Astrocyte (in vitro differentiated cells and primary cell): ENCODE measurements around the gene ZNF407. TPM values are rescaled to one million over a fixed set of nuclear protein-coding genes. Genes with fewer than 3 reads are reported as not detected.

ENCODE experiments used
- DNase-seq: peaks from one replicate; pipeline ENCODE4 v3.0.0-alpha.2; 2010; ENCODE audit warnings: low read depth
- FAIRE-seq: peaks from 2 replicates; lab custom pipeline; 2011; peaks lifted over from hg19 to GRCh38; lab: Jason Lieb, UNC
- H2AFZ ChIP-seq: 2 replicates; pipeline ENCODE4 v1.6.0; 2012; ENCODE audit warnings: low read depth, low read length, inconsistent platforms
- H3K27ac ChIP-seq: 2 replicates; pipeline ENCODE4 v1.5.1; 2011; ENCODE audit warnings: low read depth, low read length, inconsistent platforms
- H3K27me3 ChIP-seq: 2 replicates; pipeline ENCODE4 v1.6.0; 2011; ENCODE audit warnings: low read length, inconsistent platforms; ENCODE audit not compliant: insufficient read depth
- H3K36me3 ChIP-seq: 2 replicates; pipeline ENCODE4 v1.5.1; 2011; ENCODE audit warnings: low read length, inconsistent platforms; ENCODE audit not compliant: insufficient read depth
- H3K4me1 ChIP-seq: 2 replicates; pipeline ENCODE4 v1.5.1; 2011; ENCODE audit warnings: low read length, inconsistent platforms; ENCODE audit not compliant: insufficient read depth
- H3K4me2 ChIP-seq: 2 replicates; pipeline ENCODE4 v1.6.0; 2012; ENCODE audit warnings: low read length, inconsistent platforms
- H3K4me3 ChIP-seq: 2 replicates; pipeline ENCODE4 v1.5.1; 2011; ENCODE audit warnings: low read depth, mild to moderate bottlenecking, low read length, inconsistent platforms; ENCODE audit not compliant: insufficient read depth
- H3K79me2 ChIP-seq: 2 replicates; pipeline ENCODE4 v1.6.0; 2012; ENCODE audit warnings: mild to moderate bottlenecking, low read length, inconsistent platforms; ENCODE audit not compliant: insufficient read depth
- H3K9ac ChIP-seq: 2 replicates; pipeline ENCODE4 v1.6.0; 2012; ENCODE audit warnings: mild to moderate bottlenecking, low read length, inconsistent platforms
- H3K9me3 ChIP-seq: 2 replicates; pipeline ENCODE4 v1.5.1; 2012; ENCODE audit warnings: low read depth, mild to moderate bottlenecking, low read length, inconsistent platforms; ENCODE audit not compliant: insufficient read depth
- H4K20me1 ChIP-seq: 2 replicates; pipeline ENCODE4 v1.6.0; 2012; ENCODE audit warnings: low read length, inconsistent platforms; ENCODE audit not compliant: insufficient read depth
- H3K27ac Mint-ChIP-seq: one replicate; pipeline ENCODE4 v1.8.0; 2021; ENCODE audit warnings: mild to moderate bottlenecking, mixed read lengths; ENCODE audit not compliant: unreplicated experiment
- H3K27me3 Mint-ChIP-seq: one replicate; pipeline ENCODE4 v1.8.0; 2021; ENCODE audit warnings: low read depth, mixed read lengths; ENCODE audit not compliant: unreplicated experiment
- H3K36me3 Mint-ChIP-seq: one replicate; pipeline ENCODE4 v1.8.0; 2021; ENCODE audit warnings: low read depth, mixed read lengths; ENCODE audit not compliant: unreplicated experiment
- H3K4me1 Mint-ChIP-seq: one replicate; pipeline ENCODE4 v1.8.0; 2021; ENCODE audit warnings: low read depth, mixed read lengths; ENCODE audit not compliant: unreplicated experiment
- H3K4me3 Mint-ChIP-seq: one replicate; pipeline ENCODE4 v1.8.0; 2021; ENCODE audit warnings: mild to moderate bottlenecking, moderate library complexity, mixed read lengths; ENCODE audit not compliant: unreplicated experiment
- H3K9me3 Mint-ChIP-seq: one replicate; pipeline ENCODE4 v1.8.0; 2021; ENCODE audit warnings: mild to moderate bottlenecking, mixed read lengths; ENCODE audit not compliant: unreplicated experiment
- CTCF ChIP-seq: IDR thresholded peaks from 2 replicates; pipeline ENCODE4 v1.5.1; 2011; ENCODE audit warnings: low read depth, mild to moderate bottlenecking, inconsistent platforms, low read length, moderate library complexity; ENCODE audit not compliant: insufficient read depth
- EZH2 ChIP-seq: IDR thresholded peaks from 2 replicates; pipeline ENCODE4 v1.6.1; 2012; ENCODE audit warnings: mild to moderate bottlenecking, low read length, inconsistent platforms; ENCODE audit not compliant: insufficient read depth
- total RNA-seq: library from RNA; stranded (reverse); gene quantifications from 2 replicates; pipeline ENCODE4 v1.2.1, GENCODE V29; 2021

Gene ZNF407
- total RNA-seq, 1 donor from 2014 or later: 13.8 TPM

DNA sequence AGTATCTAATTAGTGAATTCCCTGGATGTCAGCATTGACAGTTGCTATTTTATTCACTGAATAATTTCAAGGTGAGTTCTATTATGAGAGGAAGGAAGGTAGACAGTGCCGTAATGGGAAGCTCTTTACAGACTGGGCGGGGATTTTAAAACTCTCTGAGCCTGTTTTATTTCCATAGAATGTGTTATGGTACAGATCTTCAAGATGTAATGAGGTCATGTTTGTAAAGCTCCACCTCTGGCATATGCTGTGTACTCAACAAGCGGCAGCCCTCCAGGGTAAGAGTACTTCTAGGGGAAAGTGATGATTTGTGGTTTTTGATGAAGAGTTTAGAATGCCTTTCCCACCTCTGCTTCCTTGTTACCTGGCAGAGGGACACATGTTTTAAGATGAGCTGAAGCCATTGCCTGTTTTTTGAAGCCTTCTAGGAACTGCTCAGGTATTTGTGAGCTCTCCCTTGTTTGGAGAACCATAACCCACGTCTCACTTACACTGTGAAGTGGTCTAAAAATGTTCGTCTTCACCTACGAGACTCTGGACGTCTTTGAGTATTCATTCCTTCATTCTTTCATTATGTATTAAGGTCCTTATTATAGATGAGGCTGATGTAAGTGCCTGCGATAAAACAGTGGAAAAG is 360.0 kb downstream of the ZNF407 start:
- H4K20me1 ChIP-seq: no peaks in the 10 kb centered on the region
- H3K4me1 Mint-ChIP-seq: peaks cover 5% of the 10 kb centered on the region
- H3K27ac ChIP-seq: no peak overlapping the region
- TF ChIP-seq EZH2: no peak
- no peak for TF ChIP-seq CTCF
- no peak overlapping the region for H3K4me3 ChIP-seq
- FAIRE-seq: no peak
- peaks cover 11% of the 10 kb centered on the region for H3K36me3 Mint-ChIP-seq
- no peak for DNase-seq
- no peaks in the 10 kb centered on the region for H3K36me3 ChIP-seq
- no peaks in the 10 kb centered on the region for H3K9me3 Mint-ChIP-seq
- H3K4me3 Mint-ChIP-seq: no peak overlapping the region
- no peak overlapping the region for H2AFZ ChIP-seq
- no peaks in the 10 kb centered on the region for H3K27me3 Mint-ChIP-seq
- H3K9me3 ChIP-seq: no peaks in the 10 kb centered on the region
- H3K27ac Mint-ChIP-seq: no peak overlapping the region
- no peaks in the 10 kb centered on the region for H3K4me1 ChIP-seq
- H3K27me3 ChIP-seq: no peaks in the 10 kb centered on the region
- H3K79me2 ChIP-seq: no peaks in the 10 kb centered on the region
- no peak overlapping the region for H3K9ac ChIP-seq
- H3K4me2 ChIP-seq: no peak overlapping the region

DNA sequence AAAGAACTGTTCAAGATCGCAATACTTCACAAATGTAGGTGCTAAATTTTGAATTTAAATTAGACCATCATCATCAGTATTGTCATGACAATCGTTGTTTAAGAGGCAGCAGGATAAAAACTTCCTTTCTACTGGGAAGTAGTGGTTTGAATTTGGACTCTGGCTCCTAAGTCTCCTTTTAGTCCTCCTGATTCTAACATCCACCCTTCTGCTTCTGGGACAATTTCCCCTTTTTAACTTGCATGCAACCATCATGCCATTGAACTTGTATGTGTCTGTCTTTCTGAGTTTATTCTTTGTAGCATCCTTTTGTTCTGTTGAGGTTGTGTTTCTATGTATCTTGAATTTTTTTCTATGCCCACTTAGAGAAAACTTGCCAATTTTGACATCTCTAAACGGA is 361.5 kb downstream of the ZNF407 start:
- FAIRE-seq: no peak
- H3K27me3 ChIP-seq: no peaks in the 10 kb centered on the region
- no peaks in the 10 kb centered on the region for H3K9me3 ChIP-seq
- H3K36me3 ChIP-seq: no peaks in the 10 kb centered on the region
- no peak for DNase-seq
- H3K4me3 ChIP-seq: no peak overlapping the region
- H2AFZ ChIP-seq: no peak overlapping the region
- H3K9ac ChIP-seq: no peak overlapping the region
- no peaks in the 10 kb centered on the region for H3K79me2 ChIP-seq
- H3K4me3 Mint-ChIP-seq: no peak overlapping the region
- no peak overlapping the region for H3K4me2 ChIP-seq
- H4K20me1 ChIP-seq: no peaks in the 10 kb centered on the region
- no peak overlapping the region for H3K27ac ChIP-seq
- no peaks in the 10 kb centered on the region for H3K9me3 Mint-ChIP-seq
- no peaks in the 10 kb centered on the region for H3K27me3 Mint-ChIP-seq
- TF ChIP-seq CTCF (no peak), EZH2 (no peak)
- peaks cover 8% of the 10 kb centered on the region for H3K36me3 Mint-ChIP-seq
- H3K4me1 ChIP-seq: no peaks in the 10 kb centered on the region
- H3K4me1 Mint-ChIP-seq: peaks cover 5% of the 10 kb centered on the region
- no peak overlapping the region for H3K27ac Mint-ChIP-seq

DNA sequence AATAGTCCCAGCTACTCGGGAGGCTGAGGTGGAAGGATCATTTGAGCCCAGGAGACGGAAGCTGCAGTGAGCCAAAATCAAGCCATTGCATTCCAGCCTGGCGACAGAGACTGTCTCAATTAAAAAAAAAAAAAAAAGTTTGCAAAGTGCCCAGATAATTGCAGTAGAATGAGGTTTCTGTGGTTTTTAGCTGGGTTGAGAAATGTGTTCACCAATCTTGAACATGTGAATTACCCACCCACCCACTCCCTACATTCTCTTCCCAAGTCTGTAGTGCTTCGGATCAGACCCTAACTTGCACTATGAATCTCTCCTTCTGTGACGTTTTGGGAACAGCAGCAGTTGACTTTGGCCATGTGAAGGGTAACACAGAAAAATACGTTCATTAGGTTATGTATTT is 363.9 kb downstream of the ZNF407 start:
- H3K4me3 ChIP-seq: no peak overlapping the region
- no peaks in the 10 kb centered on the region for H3K79me2 ChIP-seq
- Mint-ChIP-seq H3K9me3 (peaks cover 10% of the 10 kb centered on the region), H3K36me3 (peaks cover 11% of the 10 kb centered on the region), H3K4me1 (peaks cover 5% of the 10 kb centered on the region), H3K4me3 (no peak overlapping the region), H3K27me3 (no peaks in the 10 kb centered on the region), H3K27ac (no peak overlapping the region)
- no peak overlapping the region for H2AFZ ChIP-seq
- H3K27me3 ChIP-seq: no peaks in the 10 kb centered on the region
- H3K27ac ChIP-seq: no peak overlapping the region
- H3K4me2 ChIP-seq: no peak overlapping the region
- H3K4me1 ChIP-seq: no peaks in the 10 kb centered on the region
- H3K9me3 ChIP-seq: no peaks in the 10 kb centered on the region
- peak; percentile 5 for DNase-seq
- H3K36me3 ChIP-seq: no peaks in the 10 kb centered on the region
- H3K9ac ChIP-seq: no peak overlapping the region
- no peak for FAIRE-seq
- no peaks in the 10 kb centered on the region for H4K20me1 ChIP-seq
- TF ChIP-seq CTCF: no peak
- no peak for TF ChIP-seq EZH2
